Endometrial microvascular endothelial cells (primary cell): ENCODE results near the gene CCBE1. TPM values are rescaled to one million over a fixed set of nuclear protein-coding genes. Genes with fewer than 3 reads are reported as not detected.

ENCODE experiments used
- in situ Hi-C: cut with HindIII; loops from 2 replicates; pipeline ENCODE4 v1.10.0; 2017; ENCODE audit warnings: low sequenced_read_pairs, low pct_unique_long_range_greater_than_20kb; ENCODE audit errors: inconsistent ontology term
- total RNA-seq: library from RNA; depleted of rRNA; stranded (reverse); fragments of >200 nt; gene quantifications from one replicate; pipeline ENCODE4 v1.2.3, GENCODE V29; 2015; ENCODE audit errors: inconsistent ontology term

Gene CCBE1
- total RNA-seq, 1 donor from 2014 or later: 8.7 TPM

- in situ Hi-C loops: no loop called here
Measured at GRCh38 chr18:59606193-59607077, 90.8 kb downstream of the CCBE1 start.

- in situ Hi-C loops: no loop called here
Measured at GRCh38 chr18:59605633-59606192, 91.5 kb downstream of the CCBE1 start.

- in situ Hi-C loops: no loop called here
Measured at GRCh38 chr18:59604877-59605276, 92.3 kb downstream of the CCBE1 start.

GRCh38 chr18:59597049-59597448 is 100.2 kb downstream of the CCBE1 start:
- in situ Hi-C loops: no loop called here

- in situ Hi-C loops: no loop called here
Measured at GRCh38 chr18:59593291-59593717, 103.9 kb downstream of the CCBE1 start.

- in situ Hi-C loops: no loop called here
Measured at GRCh38 chr18:59592624-59593023, 104.6 kb downstream of the CCBE1 start.

GRCh38 chr18:59582395-59582794 is 114.8 kb downstream of the CCBE1 start:
- in situ Hi-C loops: no loop called here

- in situ Hi-C loops: no loop called here
Measured at GRCh38 chr18:59579509-59579908, 117.7 kb downstream of the CCBE1 start.

- in situ Hi-C loops: no loop called here
Measured at GRCh38 chr18:59577386-59577655, 119.9 kb downstream of the CCBE1 start.

- in situ Hi-C loops: no loop called here
Measured at GRCh38 chr18:59576541-59577385, 120.5 kb downstream of the CCBE1 start.

- in situ Hi-C loops: no loop called here
Measured at GRCh38 chr18:59575995-59576394, 121.2 kb downstream of the CCBE1 start.

- in situ Hi-C loops: no loop called here
Measured at GRCh38 chr18:59573962-59574361, 123.3 kb downstream of the CCBE1 start.

GRCh38 chr18:59571902-59572301 is 125.3 kb downstream of the CCBE1 start:
- in situ Hi-C loops: no loop called here

GRCh38 chr18:59570796-59571195 is 126.4 kb downstream of the CCBE1 start:
- in situ Hi-C loops: no loop called here

- in situ Hi-C loops: no loop called here
Measured at GRCh38 chr18:59570101-59570775, 127.0 kb downstream of the CCBE1 start.

GRCh38 chr18:59569390-59569791 is 127.8 kb downstream of the CCBE1 start:
- in situ Hi-C loops: no loop called here

GRCh38 chr18:59567431-59567830 is 129.8 kb downstream of the CCBE1 start:
- in situ Hi-C loops: no loop called here

- in situ Hi-C loops: no loop called here
Measured at GRCh38 chr18:59566533-59566971, 130.7 kb downstream of the CCBE1 start.

GRCh38 chr18:59565957-59566356 is 131.3 kb downstream of the CCBE1 start:
- in situ Hi-C loops: no loop called here
